H1 (cell line): ENCODE measurements around the gene SLC12A7. TPM values are rescaled to one million over a fixed set of nuclear protein-coding genes. Genes with fewer than 3 reads are reported as not detected.

Source experiments
- CTCF ChIA-PET: fragments of 300-600 bp; sonication (Branson Sonifier 250); formaldehyde crosslinking; loops from one replicate; lab custom pipeline; 2021; ENCODE audit not compliant: partially characterized antibody; lab: Charles Lee
- POLR2A ChIA-PET: fragments of 300-600 bp; sonication (Branson Sonifier 250); formaldehyde crosslinking; loops from one replicate; lab custom pipeline; 2021; ENCODE audit warnings: inconsistent platforms; ENCODE audit not compliant: partially characterized antibody; lab: Charles Lee
- DNase-seq, 2 experiments: peaks; one replicate each; pipeline versions ENCODE4 v3.0.0 to v3.0.0-alpha.2; 2010 to 2022; ENCODE audit warnings: low spot score in 2 of 2, low read depth in 1 of 2, mixed read lengths in 1 of 2
- FAIRE-seq: peaks from 2 replicates; lab custom pipeline; 2011; peaks lifted over from hg19 to GRCh38; lab: Jason Lieb, UNC
- H2AFZ ChIP-seq: 2 replicates; pipeline ENCODE4 v1.8.1; 2012; ENCODE audit warnings: low read length, inconsistent platforms
- H2AK5ac ChIP-seq: 2 replicates; pipeline ENCODE4 v1.6.1; 2013; ENCODE audit warnings: low read depth, low read length
- H2BK120ac ChIP-seq: replicated peaks from 2 replicates; pipeline ENCODE3; 2013; ENCODE audit warnings: low read depth, low read length, inconsistent platforms
- H2BK12ac ChIP-seq: 2 replicates; pipeline ENCODE4 v1.6.1; 2013; ENCODE audit warnings: low read depth, low read length
- H2BK15ac ChIP-seq: 2 replicates; pipeline ENCODE4 v1.6.1; 2013; ENCODE audit warnings: low read length
- H2BK20ac ChIP-seq: 2 replicates; pipeline ENCODE4 v1.6.1; 2013; ENCODE audit warnings: low read length
- H2BK5ac ChIP-seq: 2 replicates; pipeline ENCODE4 v1.6.1; 2013; ENCODE audit warnings: low read depth, low read length
- H3K14ac ChIP-seq: 2 replicates; pipeline ENCODE4 v1.6.1; 2013; ENCODE audit warnings: inconsistent platforms; ENCODE audit not compliant: insufficient read length
- H3K18ac ChIP-seq: 2 replicates; pipeline ENCODE4 v1.6.1; 2013; ENCODE audit warnings: low read length; ENCODE audit errors: extremely low read depth
- H3K23ac ChIP-seq: 2 replicates; pipeline ENCODE4 v1.6.1; 2013; ENCODE audit warnings: inconsistent platforms; ENCODE audit not compliant: insufficient read length
- H3K23me2 ChIP-seq: 2 replicates; pipeline ENCODE4 v1.6.1; 2013; ENCODE audit warnings: low read depth, low read length
- H3K27ac ChIP-seq: 2 replicates; pipeline ENCODE4 v1.6.1; 2011; ENCODE audit warnings: low read depth, low read length, inconsistent platforms
- H3K27me3 ChIP-seq, 4 experiments: replicated peaks in 1 of 4; 1 replicate in 1 of 4; 2 replicates in 3 of 4; pipeline versions ENCODE4 v1.6.1 to v1.8.1; 2011 to 2013; ENCODE audit warnings: low read length in 3 of 4, mild to moderate bottlenecking in 3 of 4, inconsistent platforms in 2 of 4, mixed read lengths in 2 of 4, moderate library complexity in 1 of 4; ENCODE audit not compliant: control insufficient read depth in 3 of 4, insufficient read depth in 3 of 4; ENCODE audit errors: extremely low read depth in 1 of 4
- H3K36me3 ChIP-seq, 4 experiments: 2 replicates each; pipeline versions ENCODE4 v1.6.1 to v1.8.1; 2011 to 2013; ENCODE audit warnings: mild to moderate bottlenecking in 4 of 4, low read length in 3 of 4, moderate library complexity in 2 of 4, control low read depth in 1 of 4, inconsistent platforms in 1 of 4; ENCODE audit not compliant: insufficient read depth in 4 of 4, control insufficient read depth in 2 of 4
- H3K4ac ChIP-seq: replicated peaks from 2 replicates; pipeline ENCODE3; 2013; ENCODE audit warnings: low read length, low read depth, mixed read lengths, inconsistent platforms; ENCODE audit not compliant: insufficient read length
- H3K4me1 ChIP-seq, 4 experiments: replicated peaks in 1 of 4; 1 replicate in 1 of 4; 2 replicates in 3 of 4; pipeline versions ENCODE4 v1.6.1 to v1.8.1; 2011 to 2013; ENCODE audit warnings: low read length in 3 of 4, inconsistent platforms in 2 of 4, mixed read lengths in 1 of 4; ENCODE audit not compliant: insufficient read depth in 4 of 4, control insufficient read depth in 3 of 4
- H3K4me2 ChIP-seq, 2 experiments: 2 replicates each; pipeline versions ENCODE4 v1.6.1 to v1.8.1; 2011 to 2013; ENCODE audit warnings: low read depth in 2 of 2, low read length in 2 of 2, control low read depth in 1 of 2, inconsistent platforms in 1 of 2, mild to moderate bottlenecking in 1 of 2; ENCODE audit not compliant: insufficient read depth in 1 of 2
- H3K4me3 ChIP-seq, 4 experiments: fragments of 200-600, 300-600 bp in 1 of 4; sonication (generic), shearing (Covaris generic), sonication (Bioruptor Twin) in 1 of 4; 2 replicates each; pipeline versions ENCODE4 v1.5.1 to v1.8.1; 2011 to 2016; ENCODE audit warnings: low read length in 4 of 4, low read depth in 3 of 4, control low read depth in 2 of 4, inconsistent platforms in 2 of 4, mild to moderate bottlenecking in 2 of 4, mixed read lengths in 1 of 4, moderate library complexity in 1 of 4; ENCODE audit not compliant: insufficient read depth in 2 of 4; ENCODE audit errors: extremely low read depth in 1 of 4
- H3K56ac ChIP-seq: replicated peaks from 2 replicates; pipeline ENCODE3; 2013; ENCODE audit warnings: low read depth, mild to moderate bottlenecking, mixed read lengths, low read length, inconsistent platforms; ENCODE audit not compliant: insufficient read length
- H3K79me1 ChIP-seq: 2 replicates; pipeline ENCODE4 v1.6.1; 2013; ENCODE audit warnings: low read depth, low read length, control low read depth
- H3K79me2 ChIP-seq, 2 experiments: 2 replicates each; pipeline versions ENCODE4 v1.6.1 to v1.8.1; 2012 to 2013; ENCODE audit warnings: low read length in 2 of 2, mild to moderate bottlenecking in 2 of 2, inconsistent platforms in 1 of 2; ENCODE audit not compliant: insufficient read depth in 2 of 2, control insufficient read depth in 1 of 2
- H3K9ac ChIP-seq, 4 experiments: replicated peaks in 1 of 4; 1 replicate in 1 of 4; 2 replicates in 3 of 4; pipeline versions ENCODE4 v1.6.1 to v1.8.1; 2011 to 2013; ENCODE audit warnings: low read depth in 3 of 4, low read length in 3 of 4, control low read depth in 2 of 4, mild to moderate bottlenecking in 2 of 4, moderate library complexity in 2 of 4, inconsistent platforms in 1 of 4; ENCODE audit errors: extremely low read depth in 1 of 4
- H3K9me3 ChIP-seq, 2 experiments: 2 replicates each; pipeline versions ENCODE4 v1.6.1 to v1.8.1; 2012 to 2013; ENCODE audit warnings: mild to moderate bottlenecking in 2 of 2, moderate library complexity in 2 of 2, control low read depth in 1 of 2, inconsistent platforms in 1 of 2, low read depth in 1 of 2, low read length in 1 of 2, mixed read lengths in 1 of 2; ENCODE audit not compliant: insufficient read depth in 2 of 2
- H4K20me1 ChIP-seq, 2 experiments: replicated peaks in 1 of 2; 2 replicates each; pipeline versions ENCODE3 to v1.8.1; 2011 to 2013; ENCODE audit warnings: inconsistent platforms in 2 of 2, low read length in 2 of 2, mild to moderate bottlenecking in 1 of 2; ENCODE audit not compliant: insufficient read depth in 2 of 2, control insufficient read depth in 1 of 2
- H4K5ac ChIP-seq: 2 replicates; pipeline ENCODE4 v1.6.1; 2013; ENCODE audit warnings: low read length, low read depth, mixed read lengths, inconsistent platforms; ENCODE audit not compliant: insufficient read length
- H4K8ac ChIP-seq: 2 replicates; pipeline ENCODE4 v1.8.0; 2013; ENCODE audit warnings: mild to moderate bottlenecking, moderate library complexity, low read length, inconsistent platforms; ENCODE audit not compliant: insufficient read depth; ENCODE audit errors: extremely low read depth
- H4K91ac ChIP-seq: replicated peaks from 2 replicates; pipeline ENCODE3; 2013; ENCODE audit warnings: low read length, mixed read lengths, inconsistent platforms; ENCODE audit not compliant: insufficient read length
- JUN ChIP-seq: IDR thresholded peaks from 2 replicates; pipeline ENCODE4 v1.6.1; 2011; ENCODE audit warnings: low read depth, mild to moderate bottlenecking, improper control_type of control experiment, low read length
- ZNF274 ChIP-seq: IDR thresholded peaks from 2 replicates; pipeline ENCODE4 v1.7.0; 2012; ENCODE audit warnings: low read length, borderline replicate concordance; ENCODE audit errors: extremely low read depth
- WGBS, 2 experiments: shearing (Covaris generic) in 1 of 2; methylation state at CpG; one replicate each; pipeline versions ENCODE4 v1.1.6 to v1.1.7; 2013 to 2015; ENCODE audit warnings: low lambda C conversion rate in 2 of 2, mixed read lengths in 2 of 2, inconsistent platforms in 1 of 2, low coverage in 1 of 2, missing lambda C conversion rate in 1 of 2; ENCODE audit not compliant: insufficient replicate concordance in 2 of 2, insufficient coverage in 1 of 2, insufficient read length in 1 of 2; ENCODE audit errors: extremely low coverage in 1 of 2, missing lambda C conversion rate in 1 of 2; 5-methylcytosine and 5-hydroxymethylcytosine counted together
- polyA plus RNA-seq, 7 experiments: library from polyadenylated mRNA; depleted of rRNA in 3 of 7; stranded (reverse) in 5 of 7; unstranded in 2 of 7; fragments of >200 nt in 5 of 7; fragments of 200-250 nt in 2 of 7; gene quantifications; 1 replicate in 5 of 7; 2 replicates in 1 of 7; 4 replicates in 1 of 7; pipeline versions ENCODE4 v1.2.1 to v1.2.3, GENCODE V29; 2011 to 2013; ENCODE audit warnings: missing spikeins in 2 of 7, mixed read lengths in 2 of 7
- total RNA-seq: library from RNA; stranded (reverse); fragmentation: NEBNext Ultra II Directional; extraction: Animal tissue kit (Norgen Biotek cat#: 25700); gene quantifications from 2 replicates; pipeline ENCODE4 v1.2.1, GENCODE V29; 2021

Gene SLC12A7
- total and polyA plus RNA-seq, 2 of the 8 experiments (the other 6 are each of a cell fraction or from before 2014, with no cell fraction given): 23.5 to 39.7 TPM

- ChIA-PET POLR2A (interaction anchor here (1.0 to 1.4 kb wide), 2 partner anchors 9 to 10 kb away, joined by 3 read pairs; no protein-coding TSS in a partner anchor), CTCF (interaction anchor here (0.8 to 3.1 kb wide), 7 partner anchors 12 to 159 kb away, joined by 3 to 19 read pairs (median 4); no protein-coding TSS in a partner anchor)
- Histone ChIP-seq H2AFZ (no peak overlapping the region), H3K4me2 (no peak overlapping the region), H3K79me1 (no peaks in the 10 kb centered on the region), H2BK20ac (no peak overlapping the region), H3K4me1 (peaks cover 0 to 3% (median under 1%) of the 10 kb centered on the region in 4 experiments; a peak in 2 of 7 replicates), H3K4me3 (no peak overlapping the region), H3K79me2 (no peaks in the 10 kb centered on the region), H4K20me1 (peaks cover 2 to 9% of the 10 kb centered on the region in 2 experiments), H3K9ac (no peak overlapping the region), H2BK15ac (no peak overlapping the region), H2BK5ac (no peak overlapping the region), H3K14ac (no peak overlapping the region), H2BK120ac (no peak overlapping the region), H4K5ac (no peak overlapping the region), H4K8ac (no peak overlapping the region; the same call in 1 of the 2 replicates), H3K27me3 (peaks cover 13 to 35% (median 29%) of the 10 kb centered on the region in 4 experiments), H2AK5ac (no peak overlapping the region), H4K91ac (no peak overlapping the region), H3K18ac (no peak overlapping the region; the same call in 1 of the 2 replicates), H3K4ac (no peak overlapping the region), H3K56ac (no peak overlapping the region), H2BK12ac (no peak overlapping the region), H3K23ac (no peak overlapping the region), H3K23me2 (peaks cover 3% of the 10 kb centered on the region; the same call in 1 of the 2 replicates), H3K27ac (no peak overlapping the region), H3K9me3 (peaks cover 3 to 6% of the 10 kb centered on the region in 2 experiments; a peak in 2 of 4 replicates), H3K36me3 (no peaks in the 10 kb centered on the region; a peak in 1 of 8 replicates)
- FAIRE-seq (no peak), DNase-seq (no peak)
- 92% methylated on average over 8 of the region's 10 CpGs; no CpG with 5 or more reads in 1 of the 2 experiments for WGBS, 2 experiments
- TF ChIP-seq JUN (no peak), ZNF274 (no peak)
Observed at GRCh38 chr5:1152156-1152555, 40.3 kb upstream of the SLC12A7 start.
